AG10803 (cell line): ENCODE data around the gene SMCO2.
A peak's percentile ranks its signal among the peaks of the same experiment; 100 is the strongest.
"Not testable (repeated sequence)": the region's sequence is repeated elsewhere in the genome, so short reads cannot be mapped to it uniquely, and the experiment has no call there.

ENCODE experiments used
- DNase-seq: peaks from one replicate; pipeline ENCODE4 v3.0.0; 2010; ENCODE audit warnings: low read depth
- H3K4me3 ChIP-seq: 2 replicates; pipeline ENCODE4 v1.5.1; 2011; ENCODE audit warnings: mild to moderate bottlenecking, low read length, control low read depth
- CTCF ChIP-seq: conservative IDR thresholded peaks from 2 replicates; pipeline ENCODE4 v1.5.1; 2011; ENCODE audit warnings: mild to moderate bottlenecking, low read length, control low read depth, inconsistent platforms

SMCO2 gene

GRCh38 chr12:27539191-27539631 lies 92.7 kb downstream of the SMCO2 start:
- TF ChIP-seq CTCF: no peak
- no peak overlapping the region for H3K4me3 ChIP-seq
- no peak for DNase-seq

DNA sequence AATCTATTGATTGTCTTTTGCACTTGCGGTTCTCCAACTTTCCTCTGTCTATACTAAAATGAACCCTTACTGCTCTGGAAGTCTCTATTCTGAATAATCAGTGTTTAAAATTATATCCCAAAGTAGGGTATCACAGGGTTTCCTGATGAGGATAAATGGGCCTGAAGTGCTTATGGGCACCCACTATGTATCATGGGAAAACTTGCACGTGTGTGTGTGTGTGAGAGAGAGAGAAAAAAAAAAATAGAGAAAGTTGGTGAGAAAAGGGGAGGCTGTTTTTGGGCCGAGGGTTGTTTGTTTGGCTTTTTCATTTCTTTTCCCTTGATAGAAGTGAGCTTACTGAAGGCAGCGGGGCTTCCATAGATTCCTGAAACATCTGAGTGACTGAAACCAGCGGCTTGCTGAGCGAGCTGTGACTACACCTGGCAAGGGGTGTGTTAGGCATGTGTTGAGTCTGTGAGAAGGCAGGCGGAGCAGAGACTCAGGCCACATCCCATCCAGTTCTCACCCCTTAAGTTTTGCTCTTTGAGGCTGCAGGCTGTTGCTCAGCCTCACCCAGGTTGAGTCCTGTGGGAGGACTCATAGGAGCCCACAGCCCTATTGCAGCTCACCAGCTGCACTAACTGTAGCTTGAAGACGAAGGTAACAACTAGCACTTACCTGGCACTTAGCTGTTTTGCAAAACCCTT lies 94.6 kb downstream of the SMCO2 start:
- no peak for TF ChIP-seq CTCF

DNA sequence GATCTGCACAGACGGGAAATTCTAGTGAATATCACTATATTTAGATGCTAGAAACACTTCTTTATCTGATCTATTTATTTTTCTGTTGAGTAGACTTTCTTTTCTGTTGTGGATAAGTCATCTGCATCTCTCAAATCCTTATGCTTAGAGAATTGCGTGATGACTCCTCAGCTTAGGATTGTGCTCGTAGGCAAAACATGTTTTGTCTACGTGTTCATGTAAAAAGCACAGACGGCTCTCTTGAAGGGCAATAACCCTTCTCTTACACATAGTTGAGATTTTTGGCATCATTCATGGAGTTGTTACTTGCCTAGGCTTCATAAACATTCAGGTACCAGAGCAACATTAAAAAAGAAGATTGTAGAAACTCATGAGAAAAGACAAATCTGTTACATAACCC lies 96.1 kb downstream of the SMCO2 start:
- TF ChIP-seq CTCF: no peak
- H3K4me3 ChIP-seq: peak overlapping the region; percentile 10; the same call in 1 of the 2 replicates
- DNase-seq: peak; percentile 98

More for the DNA sequence above, 94.6 kb downstream of the SMCO2 start:
- no peak for DNase-seq
- no peak overlapping the region for H3K4me3 ChIP-seq

- H3K4me3 ChIP-seq, DNase-seq: not testable (repeated sequence)
Observed at GRCh38 chr12:27544858-27545257, 98.3 kb downstream of the SMCO2 start.

GRCh38 chr12:27545665-27546064 lies 99.1 kb downstream of the SMCO2 start:
- no peak for TF ChIP-seq CTCF
- no peak overlapping the region for H3K4me3 ChIP-seq
- DNase-seq: no peak

DNA sequence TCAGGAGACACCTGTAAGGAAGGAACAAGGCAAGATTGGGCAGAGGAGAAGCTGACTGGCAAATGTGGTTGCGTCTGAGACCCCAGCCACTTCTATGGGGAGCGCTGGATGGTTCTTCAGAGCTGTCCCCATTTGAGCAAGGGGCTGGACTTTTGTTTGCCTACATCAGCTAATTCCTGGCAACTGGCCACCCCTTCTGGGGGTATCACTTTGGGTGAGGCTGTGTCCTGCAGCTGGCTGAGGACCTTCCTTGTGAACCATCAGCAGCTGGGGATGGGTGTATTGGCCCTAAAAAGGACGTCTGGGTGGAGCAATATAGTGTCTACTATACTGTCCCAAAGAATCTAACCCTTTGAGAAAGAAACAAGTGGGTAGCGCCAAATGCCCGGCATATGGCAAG lies 101.1 kb downstream of the SMCO2 start:
- TF ChIP-seq CTCF: no peak
- H3K4me3 ChIP-seq: no peak overlapping the region
- no peak for DNase-seq

GRCh38 chr12:27548301-27549199 lies 102.0 kb downstream of the SMCO2 start:
- H3K4me3 ChIP-seq: no peak overlapping the region
- DNase-seq: no peak
- TF ChIP-seq CTCF: no peak
